NCI-H2196 treated with DMSO at 0.1 percent for 48 hours (cell line): ENCODE results near the gene ACP1.
"Not testable (repeated sequence)": the region's sequence is repeated elsewhere in the genome, so short reads cannot be mapped to it uniquely, and the experiment has no call there.

Source experiments
- DNase-seq: peaks from one replicate; lab custom pipeline; 2025; ENCODE audit not compliant: unreplicated experiment; lab: John Stamatoyannopoulos, UW

The ACP1 gene

DNA sequence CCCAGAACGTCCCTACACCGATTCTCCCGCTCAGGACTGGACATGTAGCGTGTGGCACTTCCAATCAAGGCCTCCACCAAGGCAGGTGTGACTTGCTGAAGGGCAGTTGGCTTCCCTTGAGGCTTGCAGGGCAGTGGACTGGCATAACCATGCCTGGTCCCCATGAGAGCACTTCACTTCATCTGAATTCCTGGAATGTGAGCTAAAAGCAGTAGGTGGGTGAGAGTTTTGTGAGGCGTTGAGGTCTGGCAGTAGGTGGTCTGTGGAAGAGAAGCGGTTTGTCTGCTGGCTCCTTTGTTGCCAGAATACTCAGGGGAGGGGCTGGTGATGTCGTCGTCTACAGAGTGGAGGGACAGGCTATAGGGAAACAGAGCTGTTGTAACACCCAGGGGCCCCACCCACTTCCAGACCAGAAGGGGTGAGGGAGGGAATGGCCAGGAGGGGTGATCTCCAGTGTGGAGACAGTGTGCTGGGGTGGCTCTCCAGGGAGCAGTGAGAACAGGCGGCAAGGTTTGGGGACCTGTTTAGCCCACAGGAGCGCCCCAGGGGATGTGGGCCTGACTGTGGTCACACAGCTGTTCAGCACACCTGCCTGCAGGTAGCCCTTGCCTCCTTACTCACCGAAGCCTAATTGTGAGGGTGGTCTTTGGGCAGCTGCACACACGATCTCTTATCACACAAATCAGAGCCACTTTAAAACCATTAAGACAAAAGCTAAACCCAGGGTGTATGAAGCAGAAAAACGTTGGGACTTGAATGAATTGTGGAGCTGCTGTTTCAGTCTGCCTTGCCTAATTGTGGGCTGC lies 44.6 kb downstream of the ACP1 start:
- no peak for DNase-seq

DNA sequence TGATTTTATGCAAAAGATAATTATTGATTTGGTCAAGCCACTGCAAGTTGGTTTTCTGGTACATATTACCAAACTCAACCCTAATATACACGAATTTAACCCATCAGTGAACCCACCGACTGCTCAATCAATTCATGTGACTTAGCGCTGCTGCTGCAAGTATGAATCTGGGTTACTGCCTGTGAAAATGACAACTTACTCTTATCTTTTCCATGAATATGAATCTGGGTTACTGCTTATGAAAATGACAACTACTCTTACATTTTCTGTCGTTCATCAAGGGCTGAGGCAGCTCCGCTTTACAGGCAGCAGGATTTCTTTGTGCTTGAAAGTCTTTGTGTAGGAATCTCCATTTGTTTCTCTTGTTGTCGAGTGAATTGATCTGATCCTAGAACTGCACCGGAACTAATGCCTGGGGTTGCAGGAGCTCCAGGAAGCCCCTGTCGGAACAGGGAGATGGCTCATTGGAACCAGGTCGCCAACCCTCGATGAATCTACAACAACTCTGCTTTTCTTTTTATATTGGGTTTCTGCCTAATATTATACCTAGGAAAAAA lies 45.3 kb downstream of the ACP1 start:
- no peak for DNase-seq

DNA sequence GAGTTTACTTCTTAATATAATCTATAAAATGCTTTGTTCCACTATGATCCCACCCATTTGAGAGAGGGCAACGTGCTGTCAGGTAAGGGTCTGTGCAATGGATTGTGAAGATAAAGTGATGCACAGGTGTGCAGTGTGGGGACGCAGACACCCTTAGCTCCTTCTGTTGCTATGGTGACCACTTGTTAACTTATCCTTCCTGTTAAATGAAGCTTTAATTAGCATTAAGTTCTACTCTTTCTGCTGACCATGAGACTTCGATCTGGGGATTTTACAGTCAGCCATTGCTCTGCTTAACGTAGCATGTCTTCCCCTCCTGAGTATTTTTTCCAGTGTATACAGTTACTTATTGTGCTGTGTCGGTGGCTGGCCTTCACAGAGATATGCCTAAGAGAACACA lies 46.2 kb downstream of the ACP1 start:
- no peak for DNase-seq

DNA sequence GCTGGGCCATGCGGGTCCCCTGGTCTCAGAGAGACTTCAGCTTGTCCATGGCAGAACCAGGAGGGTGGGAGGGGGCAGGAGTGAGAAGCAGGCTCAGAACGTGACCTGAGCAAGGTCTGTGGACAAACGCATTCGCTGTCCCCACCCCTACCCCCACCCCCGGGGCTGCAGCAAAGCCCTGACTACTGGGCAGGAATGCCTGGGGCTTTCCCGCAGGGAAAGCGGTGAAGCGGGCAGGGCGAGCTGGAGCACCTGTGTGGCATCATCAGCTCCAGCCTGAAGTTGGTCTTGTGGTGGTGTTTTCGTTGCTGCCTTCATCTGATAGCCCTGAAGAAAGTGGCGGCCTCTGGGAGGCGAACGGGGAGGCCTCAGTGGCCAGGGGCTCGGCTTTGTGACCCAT lies 49.2 kb downstream of the ACP1 start:
- DNase-seq: no peak

DNA sequence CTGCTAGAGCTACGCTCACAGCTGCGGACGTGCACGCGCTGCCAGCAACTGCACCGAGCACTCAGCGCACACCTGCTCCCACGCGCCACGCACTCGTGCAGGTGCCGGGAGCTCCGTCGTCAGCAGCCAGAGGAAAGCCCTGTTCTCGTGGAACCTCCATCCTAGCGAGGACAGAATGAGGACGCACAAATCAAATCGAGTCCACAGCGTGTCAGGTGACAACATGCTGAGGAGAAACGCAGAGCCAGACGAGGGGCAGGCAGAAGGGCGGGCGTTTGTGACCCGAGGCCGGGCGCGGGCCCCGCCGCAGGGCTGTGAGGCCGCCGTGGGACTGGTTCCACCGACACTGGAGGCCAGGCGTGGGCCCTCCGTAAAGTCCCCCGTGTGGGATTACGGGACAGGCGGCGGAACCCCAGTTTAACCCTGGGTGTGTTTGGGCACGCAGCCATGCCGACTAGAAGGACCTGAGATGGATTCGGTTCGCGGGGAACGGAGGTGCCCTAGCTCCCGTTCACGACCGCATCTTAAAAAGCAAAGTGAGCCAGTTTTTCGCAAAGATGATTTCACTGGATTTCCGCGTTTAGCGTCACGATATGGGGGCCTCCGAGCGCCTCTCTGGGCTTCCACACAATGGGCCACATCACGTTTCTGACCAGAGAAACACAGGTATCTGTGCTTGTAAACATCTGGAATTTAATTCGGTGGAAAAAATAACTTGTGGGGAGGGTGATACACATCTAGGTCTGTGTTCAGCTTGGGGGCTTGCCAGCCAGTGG lies 50.0 kb downstream of the ACP1 start:
- DNase-seq: no peak

DNA sequence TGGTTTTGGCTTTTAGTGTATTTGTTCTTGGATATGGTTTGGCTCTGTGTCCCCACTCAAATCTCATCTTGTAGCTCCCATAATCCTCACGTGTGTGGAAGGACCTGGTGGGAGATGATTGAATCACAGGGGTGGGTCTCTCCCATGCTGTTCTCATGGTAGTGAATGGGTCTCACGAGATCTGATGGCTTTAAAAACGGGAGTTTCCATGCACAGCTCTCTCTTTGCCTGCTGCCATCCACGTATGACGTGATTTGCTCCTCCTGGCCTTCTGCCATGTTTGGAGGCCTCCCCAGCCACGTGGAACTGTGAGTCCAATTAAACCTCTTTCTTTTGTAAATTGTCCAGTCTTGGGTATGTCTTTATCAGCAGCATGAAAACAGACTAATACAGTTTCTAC lies 51.2 kb downstream of the ACP1 start:
- DNase-seq: not testable (repeated sequence)

DNA sequence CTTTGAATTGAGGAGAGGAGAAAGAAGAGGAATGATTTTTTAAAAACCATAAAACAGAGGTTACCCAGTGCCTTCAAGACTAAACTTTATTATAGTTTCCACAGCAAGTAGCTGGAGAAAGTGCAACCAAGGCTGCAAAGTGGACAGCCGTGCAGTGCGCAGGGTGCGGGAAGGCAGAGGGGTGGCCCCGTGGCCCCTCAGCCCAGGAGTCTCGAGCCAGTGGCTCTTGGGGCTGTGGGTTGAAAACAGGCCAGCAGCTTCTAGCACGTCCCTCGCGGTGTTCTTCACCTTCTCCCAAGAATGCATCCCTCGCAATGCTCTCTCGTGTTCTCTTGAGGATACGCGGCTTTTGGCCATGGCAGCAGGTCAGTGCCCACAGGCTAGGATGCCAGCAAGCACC lies 51.6 kb downstream of the ACP1 start:
- no peak for DNase-seq

DNA sequence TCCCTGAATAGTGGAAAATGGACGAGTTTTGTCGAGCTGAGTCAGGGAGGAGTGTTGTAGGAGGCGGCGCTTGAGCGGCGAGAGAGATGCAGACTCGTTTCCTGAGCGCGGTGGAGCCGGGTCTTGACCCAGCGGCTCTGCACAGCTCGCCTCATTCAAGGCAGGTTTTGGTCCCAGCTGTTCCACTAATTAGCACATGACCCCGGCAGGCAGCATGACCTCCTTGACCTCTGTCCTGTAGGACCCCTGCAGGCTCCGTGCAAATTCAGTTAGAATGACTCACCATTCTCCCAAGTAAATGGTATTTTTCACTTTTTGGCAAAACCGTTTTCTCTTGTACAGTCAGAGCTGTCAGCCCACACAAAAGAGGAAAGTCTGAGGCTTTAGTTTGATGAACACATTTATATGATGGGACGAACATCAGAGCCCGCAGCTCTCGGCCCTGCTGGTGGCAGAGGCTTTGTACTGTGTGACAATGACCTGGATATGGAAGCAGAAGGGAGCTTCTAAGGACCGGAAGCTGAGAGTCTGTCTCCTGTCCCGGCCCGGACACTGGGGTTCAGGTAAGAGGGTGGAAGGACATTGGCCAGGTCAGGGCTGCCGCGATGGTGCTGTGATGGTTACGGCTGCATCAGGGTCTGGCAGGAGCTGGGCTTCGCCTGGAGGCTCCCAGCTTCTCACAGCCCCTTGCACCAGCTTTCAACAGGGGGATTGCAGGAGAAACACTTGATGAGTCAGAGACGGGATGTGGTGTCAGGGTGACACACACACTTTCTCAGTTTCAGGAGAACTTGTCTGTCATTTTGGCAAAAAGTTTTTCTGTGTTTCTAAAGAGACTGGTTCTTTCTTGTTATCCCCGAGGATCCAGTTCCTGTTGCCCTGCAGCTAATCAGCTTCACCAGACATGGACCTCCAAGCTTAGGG lies 53.0 kb downstream of the ACP1 start:
- DNase-seq: no peak

DNA sequence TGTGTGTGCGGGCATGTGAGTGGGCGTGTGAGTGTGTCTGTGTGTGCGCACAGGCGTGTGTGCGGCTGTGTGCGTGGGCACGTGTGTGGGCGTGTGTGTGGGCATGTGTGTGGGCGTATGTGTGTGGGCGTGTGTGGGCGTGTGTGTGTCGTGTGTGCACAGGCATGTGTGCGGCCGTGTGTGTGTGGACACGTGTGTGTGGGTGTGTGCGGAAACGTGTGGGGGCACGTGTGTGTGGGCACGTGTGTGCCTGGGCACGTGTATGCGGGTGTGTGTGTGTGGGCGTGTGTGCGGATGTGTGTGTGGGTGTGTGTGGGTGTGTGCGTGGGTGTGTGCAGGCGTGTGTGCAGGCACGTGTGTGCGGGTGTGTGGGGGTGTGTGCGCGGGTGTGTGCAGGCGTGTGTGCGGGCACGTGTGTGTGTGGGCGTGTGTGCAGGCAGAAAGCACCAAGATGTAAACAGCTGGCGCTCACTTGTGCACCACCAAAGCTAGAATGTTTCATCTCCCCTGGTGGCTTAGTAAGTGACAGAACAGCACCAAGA lies 54.4 kb downstream of the ACP1 start:
- DNase-seq: no peak

DNA sequence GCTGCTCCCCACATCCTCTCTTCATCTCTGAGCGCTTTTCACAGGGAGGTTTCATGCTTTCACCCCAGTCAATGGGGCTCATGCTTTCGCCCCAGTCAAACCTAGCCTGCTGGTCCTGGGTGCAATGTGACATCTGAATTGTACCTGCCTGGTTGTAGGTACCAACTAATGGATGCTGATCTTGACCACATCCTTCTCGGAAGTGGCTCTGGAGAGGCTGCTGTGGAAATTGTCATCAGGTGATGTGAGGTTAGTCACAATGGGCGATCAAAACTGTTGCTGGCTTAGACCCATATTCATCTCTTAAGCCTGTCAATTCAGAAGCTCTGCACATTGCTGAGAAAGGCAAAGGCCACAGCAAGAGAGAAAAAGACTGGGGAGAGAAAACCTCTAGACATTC lies 55.8 kb downstream of the ACP1 start:
- DNase-seq: no peak

DNA sequence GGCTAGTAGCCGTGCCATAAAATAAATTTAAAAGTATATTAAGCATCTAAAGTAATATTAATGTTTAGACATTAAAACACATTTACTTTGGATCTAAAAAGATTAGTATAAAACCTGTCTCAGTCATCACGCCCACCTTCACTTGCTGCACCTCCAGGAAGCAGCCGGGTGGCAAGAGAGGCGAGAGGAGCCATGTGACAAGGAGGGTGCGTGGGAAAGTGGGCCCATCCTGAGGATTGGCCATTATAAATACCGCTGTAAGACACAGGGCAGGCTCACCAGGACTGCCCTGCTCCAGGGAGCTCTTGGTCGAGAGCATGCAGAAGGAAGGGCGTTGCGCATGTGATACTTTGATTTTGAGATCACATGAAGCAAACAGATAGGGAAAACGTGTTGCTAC lies 57.6 kb downstream of the ACP1 start:
- DNase-seq: no peak

DNA sequence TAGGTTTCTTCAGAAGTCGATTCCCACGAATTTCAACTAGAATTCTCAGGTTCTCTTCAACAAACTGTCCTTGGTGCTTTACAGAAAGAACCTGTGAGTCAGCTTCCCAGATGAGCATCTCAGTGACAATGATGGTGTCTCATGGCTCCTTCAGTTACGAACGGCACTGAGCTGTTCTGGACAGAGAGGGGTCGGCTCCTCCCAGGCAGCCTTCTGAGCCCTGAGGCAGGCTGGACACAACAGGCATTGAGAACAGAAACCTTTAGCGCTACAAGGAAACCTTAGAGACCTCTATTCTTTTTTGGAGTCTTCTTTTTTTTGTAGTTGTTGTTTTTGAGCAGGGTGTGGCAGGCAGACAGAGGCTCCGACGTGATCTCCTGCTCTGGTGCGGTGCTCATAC lies 58.3 kb downstream of the ACP1 start:
- no peak for DNase-seq
